ES-I3 (cell line): ENCODE data around the gene DNAAF5.

Experiments
- H3K36me3 ChIP-seq: 2 replicates; pipeline ENCODE4 v1.6.1; 2013; ENCODE audit warnings: mild to moderate bottlenecking, low read length, control low read depth, moderate library complexity; ENCODE audit not compliant: insufficient read depth
- H3K4me1 ChIP-seq: 2 replicates; pipeline ENCODE4 v1.6.1; 2013; ENCODE audit warnings: mild to moderate bottlenecking, control low read depth, low read length; ENCODE audit not compliant: insufficient read depth
- H3K9ac ChIP-seq: 2 replicates; pipeline ENCODE4 v1.6.1; 2013; ENCODE audit warnings: low read depth, mild to moderate bottlenecking, low read length, moderate library complexity
- H3K9me3 ChIP-seq: 2 replicates; pipeline ENCODE4 v1.6.1; 2013; ENCODE audit warnings: mild to moderate bottlenecking, low read length, moderate library complexity; ENCODE audit not compliant: control insufficient read depth, insufficient read depth

The DNAAF5 gene

DNA sequence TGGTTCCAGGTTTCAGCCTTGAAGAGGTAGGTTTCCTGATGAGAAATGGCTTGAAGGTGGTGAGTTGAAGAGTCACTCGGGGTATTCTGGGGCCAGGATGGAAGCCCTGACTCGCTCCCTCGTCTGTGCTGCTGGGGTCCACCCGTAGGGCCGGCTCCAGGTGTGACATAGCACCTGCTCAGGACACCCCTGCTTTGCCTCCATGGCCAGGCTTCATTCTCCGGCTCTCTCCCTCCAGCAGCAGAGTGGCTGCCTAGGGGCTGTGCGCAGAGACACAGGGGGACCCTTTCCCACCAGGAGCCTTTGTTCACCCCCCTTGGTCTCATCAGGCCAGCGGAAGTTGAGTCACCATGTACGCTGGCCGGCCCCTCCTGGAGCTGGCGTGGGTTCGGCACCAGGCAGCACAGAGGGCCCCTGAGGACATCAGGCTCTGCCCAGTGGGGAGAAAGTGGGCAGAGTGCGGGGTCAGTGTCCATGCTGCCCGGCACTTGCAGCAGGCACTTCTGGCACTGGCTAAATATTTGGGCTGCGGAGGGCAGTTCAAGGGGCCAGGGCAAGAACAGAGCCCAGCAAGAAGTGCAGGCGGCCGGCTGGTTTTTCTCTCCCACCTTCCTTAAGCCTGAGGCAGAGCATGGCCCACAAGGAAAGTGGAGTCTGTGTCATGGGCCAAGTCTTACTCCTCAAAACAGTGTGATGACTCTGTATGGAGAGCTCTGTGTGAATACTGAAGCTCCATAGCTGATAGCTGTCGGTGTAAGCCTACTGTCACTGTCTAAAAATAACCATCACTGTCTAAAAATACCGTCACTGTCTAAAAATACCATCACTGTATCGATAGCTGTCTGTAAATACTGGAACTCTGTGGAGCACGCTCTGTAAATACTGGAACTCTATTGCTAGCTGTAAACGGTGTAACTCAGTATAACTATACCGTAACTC is 4.3 kb downstream of the DNAAF5 start:
- Histone ChIP-seq H3K4me1 (no peaks in the 10 kb centered on the region), H3K36me3 (no peaks in the 10 kb centered on the region; the same call in 1 of the 2 replicates), H3K9me3 (peaks cover 7% of the 10 kb centered on the region; the same call in 1 of the 2 replicates), H3K9ac (no peak overlapping the region)

DNA sequence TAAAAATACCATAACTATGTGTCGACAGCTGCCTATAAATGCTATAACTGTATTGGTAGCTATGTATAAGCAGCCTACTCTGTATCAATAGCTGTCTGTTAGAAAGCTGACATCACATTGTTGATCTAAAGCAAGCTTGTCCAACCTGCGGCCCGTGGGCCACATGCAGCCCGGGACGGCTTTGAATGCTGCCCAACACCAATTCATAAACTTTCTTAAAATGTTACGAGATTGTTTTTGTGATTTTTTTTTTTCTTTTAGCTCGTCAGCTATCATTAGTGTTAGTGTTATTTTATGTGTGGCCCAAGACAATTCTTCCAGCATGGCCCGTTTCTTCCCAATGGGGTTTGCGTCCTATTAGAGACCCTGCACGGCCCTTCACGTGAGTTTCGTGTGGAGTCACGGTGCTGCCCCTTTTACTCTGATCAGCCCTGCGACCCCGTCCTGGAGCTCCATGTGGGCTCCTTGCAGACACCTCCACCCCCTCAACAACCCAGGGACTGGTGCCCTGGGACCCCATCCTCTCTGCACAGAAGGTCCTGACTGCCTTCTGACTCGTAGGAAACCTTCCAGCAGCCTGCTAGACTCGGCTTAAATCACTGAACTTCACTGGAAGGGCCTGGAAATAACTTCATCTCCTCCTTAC is 5.1 kb downstream of the DNAAF5 start:
- H3K4me1 ChIP-seq, result no peaks in the 10 kb centered on the region
- H3K9me3 ChIP-seq, result peaks cover 7% of the 10 kb centered on the region; the same call in 1 of the 2 replicates
- H3K36me3 ChIP-seq, result no peaks in the 10 kb centered on the region; the same call in 1 of the 2 replicates
- H3K9ac ChIP-seq, result no peak overlapping the region

DNA sequence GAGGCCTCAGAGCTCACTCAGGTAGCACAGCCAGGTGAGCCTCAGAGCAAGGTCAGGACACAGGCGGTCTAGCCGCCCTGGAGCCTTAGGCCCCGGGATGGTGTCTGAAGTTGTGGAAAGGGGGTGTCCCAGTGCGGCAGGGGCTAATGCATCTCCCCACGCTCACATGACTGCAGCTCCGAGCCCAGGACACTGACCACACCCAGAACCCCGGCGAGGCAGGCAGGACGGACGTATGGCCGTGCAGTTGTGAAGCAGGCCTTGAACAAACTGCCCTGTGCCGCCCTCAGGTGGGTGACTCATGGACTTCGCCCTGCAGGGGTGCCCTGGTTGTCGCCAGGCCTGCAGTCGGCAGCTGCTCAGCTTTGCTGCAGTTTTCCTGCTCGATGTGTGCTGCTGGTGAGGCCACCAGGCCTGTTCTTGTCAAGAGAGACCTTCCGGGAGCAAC is 5.6 kb downstream of the DNAAF5 start:
- H3K9ac ChIP-seq, result no peak overlapping the region
- no peaks in the 10 kb centered on the region; the same call in 1 of the 2 replicates for H3K36me3 ChIP-seq

DNA sequence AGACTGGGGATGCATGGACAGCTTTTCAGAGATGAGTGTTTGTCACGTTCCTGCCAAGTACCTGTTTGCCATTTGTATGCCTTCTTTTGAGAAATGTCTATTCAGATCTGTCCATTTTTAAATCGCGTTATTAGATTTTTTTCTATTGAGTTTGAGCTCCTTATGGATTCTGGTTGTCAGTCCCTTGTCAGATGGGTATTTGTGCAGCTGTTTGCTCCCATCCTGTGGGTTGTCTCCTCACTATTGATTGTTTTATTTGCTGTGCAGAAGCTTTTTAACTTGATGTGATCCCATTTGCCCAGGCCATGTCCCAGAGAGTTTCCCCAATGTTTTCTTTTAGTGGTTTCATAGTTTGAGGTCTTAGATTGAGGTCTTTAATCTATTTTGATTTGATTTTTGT is 6.1 kb downstream of the DNAAF5 start:
- Histone ChIP-seq H3K9ac (no peak overlapping the region), H3K36me3 (no peaks in the 10 kb centered on the region; the same call in 1 of the 2 replicates), H3K9me3 (peaks cover 7% of the 10 kb centered on the region; the same call in 1 of the 2 replicates), H3K4me1 (no peaks in the 10 kb centered on the region)

More for the DNA sequence above, 5.6 kb downstream of the DNAAF5 start:
- Histone ChIP-seq H3K9me3 (peaks cover 7% of the 10 kb centered on the region; the same call in 1 of the 2 replicates), H3K4me1 (no peaks in the 10 kb centered on the region)

DNA sequence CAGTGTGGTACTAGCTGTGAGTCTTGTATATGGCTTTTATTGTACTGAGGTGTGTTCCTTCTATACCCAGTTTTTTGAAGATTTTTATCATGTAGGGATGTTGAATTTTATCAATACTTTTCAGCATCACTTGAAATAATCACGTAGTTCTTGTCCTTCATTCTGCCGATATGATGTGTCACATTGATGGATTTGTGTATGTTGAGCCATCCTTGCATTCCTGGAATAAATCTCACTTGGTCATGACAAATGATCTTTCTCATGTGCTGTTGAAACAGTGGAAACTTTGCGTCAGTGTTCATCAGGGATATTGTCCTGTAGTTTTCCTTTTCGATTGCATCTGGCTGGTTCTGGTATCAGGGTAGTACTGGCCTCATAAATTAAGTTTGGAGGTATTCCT is 7.7 kb downstream of the DNAAF5 start:
- Histone ChIP-seq H3K9ac (no peak overlapping the region), H3K36me3 (no peaks in the 10 kb centered on the region; the same call in 1 of the 2 replicates), H3K4me1 (no peaks in the 10 kb centered on the region)

DNA sequence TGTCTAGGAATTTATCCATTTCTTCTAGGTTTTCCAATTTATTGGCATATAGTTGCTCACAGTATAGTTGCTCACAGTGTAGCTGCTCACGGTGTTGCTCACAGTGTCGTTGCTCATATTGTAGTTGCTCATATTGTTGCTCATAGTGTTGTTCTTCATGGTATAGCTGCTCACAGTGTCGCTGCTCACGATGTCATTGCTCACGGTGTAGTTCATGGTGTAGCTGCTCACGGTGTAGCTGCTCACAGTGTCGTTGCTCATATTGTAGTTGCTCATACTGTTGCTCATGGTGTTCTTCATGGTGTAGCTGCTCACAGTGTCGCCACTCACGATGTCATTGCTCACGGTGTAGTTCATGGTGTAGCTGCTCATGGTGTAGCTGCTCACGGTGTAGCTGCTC is 8.3 kb downstream of the DNAAF5 start:
- Histone ChIP-seq H3K36me3 (no peaks in the 10 kb centered on the region; the same call in 1 of the 2 replicates), H3K9ac (no peak overlapping the region), H3K4me1 (no peaks in the 10 kb centered on the region), H3K9me3 (peaks cover 7% of the 10 kb centered on the region; the same call in 1 of the 2 replicates)

More for the DNA sequence above, 7.7 kb downstream of the DNAAF5 start:
- H3K9me3 ChIP-seq, result peaks cover 7% of the 10 kb centered on the region; the same call in 1 of the 2 replicates

DNA sequence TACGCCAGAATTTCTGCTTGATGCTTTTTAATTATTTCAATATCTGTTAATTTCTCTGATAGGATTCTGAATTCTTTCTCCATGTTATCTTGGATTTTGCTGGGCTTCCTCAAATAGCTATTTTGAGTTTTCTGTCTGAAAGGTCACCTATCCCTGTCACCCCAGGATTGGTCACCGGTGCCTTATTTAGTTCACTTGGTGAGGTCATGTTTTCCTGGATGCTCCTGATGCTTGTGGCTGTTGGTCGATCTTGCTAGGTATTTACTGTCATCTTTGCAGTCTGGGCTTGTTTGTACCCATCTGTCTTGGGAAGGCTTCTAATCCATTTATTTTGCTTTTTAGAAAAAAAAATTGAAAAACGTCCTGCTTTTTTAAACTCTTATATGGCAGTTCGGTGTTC is 11.7 kb downstream of the DNAAF5 start:
- Histone ChIP-seq H3K4me1 (no peaks in the 10 kb centered on the region), H3K9me3 (peaks cover 7% of the 10 kb centered on the region; the same call in 1 of the 2 replicates), H3K36me3 (no peaks in the 10 kb centered on the region; the same call in 1 of the 2 replicates), H3K9ac (no peak overlapping the region)

DNA sequence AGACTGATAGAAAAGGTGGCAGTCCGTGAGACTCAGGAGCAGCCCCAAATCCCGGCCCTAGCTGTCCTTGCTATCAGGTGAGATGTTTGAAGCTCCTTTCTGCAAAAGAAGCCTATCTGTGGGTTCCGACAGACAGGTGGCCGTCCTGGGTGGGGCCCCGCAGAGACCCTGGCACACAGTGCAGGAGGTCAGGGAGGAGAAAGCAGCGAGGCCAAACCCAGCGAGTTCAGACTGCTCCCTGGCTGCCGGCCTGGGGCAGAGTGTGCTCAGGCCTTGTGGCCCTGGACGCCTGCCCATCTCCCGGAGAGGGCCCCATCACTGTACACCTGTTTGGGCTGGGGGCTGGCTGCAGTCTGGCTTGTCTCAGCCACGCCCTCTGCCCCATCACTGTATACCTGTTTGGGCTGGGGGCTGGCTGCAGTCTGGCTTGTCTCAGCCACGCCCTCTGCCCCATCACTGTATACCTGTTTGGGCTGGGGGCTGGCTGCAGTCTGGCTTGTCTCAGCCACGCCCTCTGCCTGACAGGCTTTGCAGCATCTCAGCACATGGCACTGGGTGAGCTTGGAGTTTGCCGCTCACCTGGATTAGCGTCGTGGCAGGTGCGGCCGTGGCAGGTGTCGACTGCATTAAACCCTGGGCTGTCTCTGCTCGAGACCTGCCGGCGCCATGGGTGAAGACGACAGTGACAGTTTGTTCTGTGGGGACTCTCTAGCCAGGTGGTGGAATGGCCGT is 12.4 kb downstream of the DNAAF5 start:
- no peak overlapping the region for H3K9ac ChIP-seq
- H3K36me3 ChIP-seq, result no peaks in the 10 kb centered on the region; the same call in 1 of the 2 replicates
- H3K4me1 ChIP-seq, result no peaks in the 10 kb centered on the region
- H3K9me3 ChIP-seq, result peaks cover 7% of the 10 kb centered on the region; the same call in 1 of the 2 replicates

DNA sequence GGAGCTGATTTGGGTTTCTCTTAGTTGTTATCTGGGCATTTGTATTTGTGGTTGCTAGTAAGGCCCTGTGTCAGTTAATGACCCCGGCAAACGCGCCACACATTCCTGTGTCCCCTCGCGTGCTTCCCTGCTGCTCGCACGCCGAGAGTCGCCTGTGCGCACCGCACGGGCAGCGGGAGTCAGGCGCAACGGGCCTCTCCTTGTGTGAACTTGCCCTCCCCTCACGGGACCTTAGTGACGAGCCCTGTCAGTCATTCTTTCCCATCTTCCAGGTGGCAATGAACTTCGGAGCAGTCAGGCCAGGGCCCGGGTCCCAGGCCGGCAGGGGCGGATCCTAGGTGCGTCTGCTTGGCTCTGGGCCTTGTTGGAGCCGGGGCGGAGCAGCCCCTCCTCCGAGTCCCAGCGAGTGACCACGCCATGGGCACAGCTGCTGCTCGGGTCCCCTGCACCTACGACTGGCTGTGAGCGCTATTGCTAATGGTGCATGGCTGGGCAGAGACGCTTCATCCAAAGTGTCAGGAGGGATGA is 13.0 kb downstream of the DNAAF5 start:
- Histone ChIP-seq H3K9me3 (peaks cover 7% of the 10 kb centered on the region; the same call in 1 of the 2 replicates), H3K4me1 (no peaks in the 10 kb centered on the region), H3K36me3 (no peaks in the 10 kb centered on the region; the same call in 1 of the 2 replicates), H3K9ac (no peak overlapping the region)

DNA sequence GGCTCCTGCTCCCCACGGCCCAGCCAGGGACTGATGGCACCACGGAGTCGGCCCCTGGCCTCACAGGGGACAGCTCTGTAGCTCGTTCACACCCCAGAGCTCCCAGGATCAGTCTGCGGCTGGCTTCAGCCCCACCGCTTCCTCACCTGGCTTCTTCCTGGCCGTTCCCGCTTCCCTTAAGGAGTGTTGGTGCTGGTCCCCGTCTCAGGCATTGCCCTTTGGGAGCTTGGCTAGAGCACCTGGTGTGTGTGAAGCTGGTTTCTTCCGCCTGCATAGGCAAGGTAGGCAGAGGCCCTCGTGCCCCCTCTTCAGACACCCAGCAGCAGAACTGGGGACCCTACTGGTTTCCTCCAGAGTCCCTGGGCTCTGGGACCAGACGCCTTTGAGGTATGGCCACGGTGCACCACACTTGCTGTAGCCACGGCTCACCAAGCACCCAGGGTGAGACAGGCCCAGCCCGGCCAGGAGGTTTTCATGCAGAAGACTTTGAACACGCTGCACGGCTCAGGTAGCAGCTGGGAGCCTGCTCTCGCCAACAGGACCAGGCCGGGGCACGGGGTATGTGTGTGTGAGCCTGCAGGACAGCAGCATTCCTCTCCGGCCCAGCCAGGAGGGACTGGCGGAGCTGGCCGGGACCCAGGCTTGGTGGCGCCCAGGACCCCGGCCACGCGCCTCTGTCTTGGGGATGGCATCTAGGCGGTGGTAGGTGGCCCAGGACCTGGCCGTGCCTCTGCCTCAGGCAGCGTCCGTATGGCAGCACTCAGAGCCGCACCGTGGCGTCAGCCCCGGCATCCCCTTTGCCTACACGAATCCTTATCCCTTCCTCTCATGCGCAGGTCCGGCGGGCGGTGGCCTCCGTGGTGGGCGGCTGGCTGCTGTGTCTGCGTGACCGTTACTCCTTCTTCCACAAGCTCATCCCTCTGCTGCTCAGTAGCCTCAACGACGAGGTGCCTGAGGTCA is 13.8 kb downstream of the DNAAF5 start:
- Histone ChIP-seq H3K36me3 (0 out of 2 replicates have a peak, but pooled peaks cover 3% of the 10 kb centered on the region), H3K9me3 (peaks cover 3% of the 10 kb centered on the region; the same call in 1 of the 2 replicates), H3K9ac (no peak overlapping the region), H3K4me1 (no peaks in the 10 kb centered on the region)

DNA sequence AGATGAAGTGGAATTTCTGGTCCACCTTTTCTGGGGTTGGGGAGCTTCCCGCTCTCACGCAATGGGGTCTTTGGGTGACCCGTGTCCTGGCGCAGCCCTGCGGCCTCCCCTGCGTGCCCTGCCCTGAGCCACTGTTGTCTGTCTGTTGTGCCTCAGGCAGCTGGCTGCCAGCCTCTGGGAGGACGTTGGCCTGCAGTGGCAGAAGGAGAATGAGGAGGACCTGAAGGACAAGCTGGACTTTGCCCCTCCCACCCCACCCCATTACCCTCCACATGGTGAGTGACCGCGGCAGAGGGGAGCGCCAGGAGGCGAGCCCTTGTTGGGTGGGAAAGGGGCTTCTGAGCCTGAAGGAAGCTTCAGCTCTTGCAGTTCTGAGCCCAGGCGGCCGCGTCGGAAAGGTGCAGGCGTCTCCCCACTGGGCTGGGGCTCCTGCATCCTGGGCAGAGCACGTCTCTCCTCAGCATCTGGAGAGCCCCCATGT is 14.7 kb downstream of the DNAAF5 start:
- Histone ChIP-seq H3K9me3 (no peaks in the 10 kb centered on the region), H3K36me3 (peaks cover 9% of the 10 kb centered on the region; the same call in 1 of the 2 replicates), H3K4me1 (no peaks in the 10 kb centered on the region)

DNA sequence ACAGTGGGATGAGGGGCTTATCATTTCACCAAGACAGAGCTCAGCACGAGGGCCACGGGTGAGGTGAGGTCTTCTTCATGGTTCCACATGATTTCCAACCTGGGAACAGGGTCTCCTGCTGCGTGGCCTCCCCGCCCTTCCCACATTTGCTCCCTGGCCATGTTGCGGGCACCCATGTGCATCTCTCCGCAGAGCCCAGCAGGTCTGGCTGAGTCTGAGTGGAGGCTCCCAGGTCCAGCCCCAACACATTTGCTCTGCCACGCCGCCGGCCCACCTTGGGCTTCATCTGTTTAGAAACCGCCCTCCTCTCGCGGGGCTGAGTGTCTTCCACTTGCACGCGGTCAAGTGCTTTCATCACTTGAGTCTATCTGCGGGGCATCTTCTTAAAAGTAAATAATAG is 15.4 kb downstream of the DNAAF5 start:
- Histone ChIP-seq H3K4me1 (no peaks in the 10 kb centered on the region), H3K9ac (no peak overlapping the region), H3K9me3 (no peaks in the 10 kb centered on the region), H3K36me3 (peaks cover 9% of the 10 kb centered on the region; the same call in 1 of the 2 replicates)

More for the DNA sequence above, 14.7 kb downstream of the DNAAF5 start:
- H3K9ac ChIP-seq, result no peak overlapping the region
